ENCODE measurements around the gene CHM.

The CHM gene

DNA sequence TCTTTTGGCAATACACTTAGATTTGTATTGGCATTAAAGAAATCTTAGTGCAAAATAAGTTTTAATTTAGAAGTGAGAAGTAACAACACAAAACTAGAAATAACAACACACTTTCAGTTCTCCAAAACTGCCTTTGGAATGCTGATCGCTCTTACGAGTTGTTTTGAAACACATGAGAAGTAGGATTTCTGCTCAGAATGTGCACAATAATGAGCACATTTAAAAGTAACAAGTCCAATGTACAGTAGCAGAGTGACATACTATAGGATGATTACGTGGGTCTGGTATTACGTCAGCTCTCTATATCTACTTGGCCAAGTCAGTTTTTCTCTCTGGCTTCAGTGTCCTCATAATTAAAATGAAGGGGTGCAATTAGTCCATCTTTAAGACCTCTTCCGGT, 164.8 kb downstream of the CHM start:
- FAIRE-seq (peak; percentile 69), DNase-seq (ENCODE audit: insufficient read length, low spot score) (no peak)
- TF ChIP-seq SPI1 (IDR thresholded peaks at IDR 0.05; ENCODE audit: low read depth, low read length), result 0 out of 2 replicates have a peak, but pooled peaks have one; percentile 14
- no peak for TF ChIP-seq TAF1 (IDR thresholded peaks at IDR 0.05; ENCODE audit: low read depth, low read length)
- TF ChIP-seq POU2F2 (IDR thresholded peaks at IDR 0.05; ENCODE audit: low read depth, low read length), result no peak

DNA sequence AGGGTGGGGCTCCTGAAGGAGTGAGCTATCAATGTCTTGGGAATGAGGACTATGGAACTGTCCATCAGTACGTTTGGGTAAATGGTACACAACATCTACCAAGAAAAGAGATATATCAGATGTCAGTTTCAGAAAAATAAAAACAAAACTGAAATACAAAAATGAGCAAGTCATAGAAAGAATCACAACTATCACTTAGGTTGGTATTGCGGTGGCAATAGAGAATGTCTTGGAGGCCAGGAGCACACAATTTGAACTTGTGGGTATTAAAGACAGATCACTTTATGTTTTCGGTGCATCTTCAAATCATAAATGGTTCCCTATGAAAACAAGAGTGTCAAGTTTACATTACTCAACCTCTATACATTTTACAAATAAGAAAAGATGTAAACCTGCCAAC, 176.8 kb downstream of the CHM start:
- no peak for TF ChIP-seq PAX5 (IDR thresholded peaks at IDR 0.05; ENCODE audit: insufficient read depth, low read length, severe bottlenecking)
- no peak for TF ChIP-seq TAF1 (IDR thresholded peaks at IDR 0.05; ENCODE audit: low read depth, low read length)
- TF ChIP-seq SPI1 (IDR thresholded peaks at IDR 0.05; ENCODE audit: low read depth, low read length), result no peak
- TF ChIP-seq POU2F2 (IDR thresholded peaks at IDR 0.05; ENCODE audit: low read depth, low read length), result no peak
- no peak for TF ChIP-seq POLR2A (IDR thresholded peaks at IDR 0.05; ENCODE audit: low read depth, low read length)
- TF ChIP-seq POLR2AphosphoS5 (IDR thresholded peaks at IDR 0.05; ENCODE audit: low read depth, low read length), result no peak
- no peak for DNase-seq (ENCODE audit: insufficient read length, low spot score)
- FAIRE-seq, result no peak

DNA sequence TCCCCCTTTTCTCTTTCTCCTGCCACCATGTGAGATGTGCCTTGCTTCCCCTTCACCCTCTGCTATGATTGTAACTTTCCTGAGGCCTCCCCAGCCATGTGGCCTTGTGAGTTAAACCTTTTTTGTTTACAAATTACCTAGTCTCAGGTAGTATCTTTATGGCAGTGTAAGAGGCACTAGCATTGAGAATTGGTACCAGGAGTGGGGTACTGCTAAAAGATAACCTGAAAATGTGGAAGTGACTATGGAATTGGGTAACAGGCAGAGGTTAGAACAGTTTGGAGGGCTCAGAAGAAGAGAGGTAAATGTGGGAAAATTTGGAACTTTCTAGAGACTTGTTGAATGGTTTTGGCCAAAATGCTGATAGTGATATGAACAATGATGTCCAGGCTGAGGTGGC, 182.0 kb downstream of the CHM start:
- DNase-seq (ENCODE audit: insufficient read length, low spot score), result no peak
- no peak for FAIRE-seq
- TF ChIP-seq PAX5 (IDR thresholded peaks at IDR 0.05; ENCODE audit: insufficient read depth, low read length, severe bottlenecking), result no peak
- no peak for TF ChIP-seq POLR2AphosphoS5 (IDR thresholded peaks at IDR 0.05; ENCODE audit: low read depth, low read length)
- no peak for TF ChIP-seq POLR2A (IDR thresholded peaks at IDR 0.05; ENCODE audit: low read depth, low read length)
- no peak for TF ChIP-seq POU2F2 (IDR thresholded peaks at IDR 0.05; ENCODE audit: low read depth, low read length)
- TF ChIP-seq TAF1 (IDR thresholded peaks at IDR 0.05; ENCODE audit: low read depth, low read length), result no peak
- no peak for TF ChIP-seq SPI1 (IDR thresholded peaks at IDR 0.05; ENCODE audit: low read depth, low read length)

- DNase-seq (ENCODE audit: insufficient read length, low spot score) (no peak), FAIRE-seq (no peak)
- no peak for TF ChIP-seq POU2F2 (IDR thresholded peaks at IDR 0.05; ENCODE audit: low read depth, low read length)
Measured at GRCh38 chrX:85859426-85859825, 187.9 kb downstream of the CHM start.

DNA sequence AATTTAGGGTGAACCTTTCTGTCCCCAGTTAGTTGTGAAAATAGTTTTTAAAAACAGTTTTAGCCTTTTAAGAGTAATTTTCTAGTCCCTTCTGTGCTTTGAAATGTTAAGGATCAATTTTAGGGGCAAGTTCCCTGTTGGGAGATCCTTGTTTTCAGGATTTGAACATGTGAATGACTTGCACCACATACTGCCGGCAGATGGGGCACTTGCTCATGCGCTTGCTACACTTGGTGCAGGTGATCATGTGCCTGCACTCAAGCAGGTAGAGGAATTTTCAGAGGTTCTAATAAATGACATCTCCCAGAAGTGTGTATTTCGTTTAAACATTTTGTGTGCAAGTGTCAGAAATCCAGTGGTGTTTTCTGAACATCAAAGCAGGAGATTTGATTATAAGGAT, 195.9 kb downstream of the CHM start:
- peak; percentile 94 for FAIRE-seq
- DNase-seq (ENCODE audit: insufficient read length, low spot score), result no peak
- no peak for TF ChIP-seq POLR2A (IDR thresholded peaks at IDR 0.05; ENCODE audit: low read depth, low read length)
- no peak for TF ChIP-seq SPI1 (IDR thresholded peaks at IDR 0.05; ENCODE audit: low read depth, low read length)
- no peak for TF ChIP-seq POU2F2 (IDR thresholded peaks at IDR 0.05; ENCODE audit: low read depth, low read length)
- no peak for TF ChIP-seq TAF1 (IDR thresholded peaks at IDR 0.05; ENCODE audit: low read depth, low read length)
- no peak for TF ChIP-seq POLR2AphosphoS5 (IDR thresholded peaks at IDR 0.05; ENCODE audit: low read depth, low read length)
- TF ChIP-seq PAX5 (IDR thresholded peaks at IDR 0.05; ENCODE audit: insufficient read depth, low read length, severe bottlenecking), result no peak

- DNase-seq (ENCODE audit: insufficient read length, low spot score) (no peak), FAIRE-seq (no peak)
- TF ChIP-seq PAX5 (IDR thresholded peaks at IDR 0.05; ENCODE audit: insufficient read depth, low read length, severe bottlenecking) (no peak), SPI1 (IDR thresholded peaks at IDR 0.05; ENCODE audit: low read depth, low read length) (no peak)
Measured at GRCh38 chrX:85836868-85837267, 210.5 kb downstream of the CHM start.

DNA sequence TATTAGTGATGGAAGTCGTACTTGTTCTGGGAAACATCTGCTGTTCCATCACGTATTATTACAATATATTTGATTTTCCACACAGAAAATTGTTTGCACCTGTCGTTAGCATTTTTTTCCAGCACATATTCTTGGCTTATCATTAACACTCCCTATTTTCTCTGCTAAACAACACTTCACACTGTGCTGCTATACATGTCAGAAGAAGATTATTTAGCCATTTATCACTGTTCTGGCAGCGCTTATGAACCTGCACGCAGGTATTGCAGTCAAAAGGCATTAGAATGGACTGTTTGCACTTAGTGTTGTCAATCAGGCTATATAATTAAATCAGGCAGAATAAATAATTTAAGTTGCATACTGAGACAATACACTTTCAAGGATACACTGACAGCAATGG, 218.6 kb downstream of the CHM start:
- DNase-seq (ENCODE audit: insufficient read length, low spot score), result no peak
- FAIRE-seq, result no peak
- TF ChIP-seq POU2F2 (IDR thresholded peaks at IDR 0.05; ENCODE audit: low read depth, low read length), result no peak
- TF ChIP-seq SPI1 (IDR thresholded peaks at IDR 0.05; ENCODE audit: low read depth, low read length), result no peak
- no peak for TF ChIP-seq PAX5 (IDR thresholded peaks at IDR 0.05; ENCODE audit: insufficient read depth, low read length, severe bottlenecking)
- no peak for TF ChIP-seq TAF1 (IDR thresholded peaks at IDR 0.05; ENCODE audit: low read depth, low read length)
- TF ChIP-seq POLR2A (IDR thresholded peaks at IDR 0.05; ENCODE audit: low read depth, low read length), result no peak
- TF ChIP-seq POLR2AphosphoS5 (IDR thresholded peaks at IDR 0.05; ENCODE audit: low read depth, low read length), result no peak

DNA sequence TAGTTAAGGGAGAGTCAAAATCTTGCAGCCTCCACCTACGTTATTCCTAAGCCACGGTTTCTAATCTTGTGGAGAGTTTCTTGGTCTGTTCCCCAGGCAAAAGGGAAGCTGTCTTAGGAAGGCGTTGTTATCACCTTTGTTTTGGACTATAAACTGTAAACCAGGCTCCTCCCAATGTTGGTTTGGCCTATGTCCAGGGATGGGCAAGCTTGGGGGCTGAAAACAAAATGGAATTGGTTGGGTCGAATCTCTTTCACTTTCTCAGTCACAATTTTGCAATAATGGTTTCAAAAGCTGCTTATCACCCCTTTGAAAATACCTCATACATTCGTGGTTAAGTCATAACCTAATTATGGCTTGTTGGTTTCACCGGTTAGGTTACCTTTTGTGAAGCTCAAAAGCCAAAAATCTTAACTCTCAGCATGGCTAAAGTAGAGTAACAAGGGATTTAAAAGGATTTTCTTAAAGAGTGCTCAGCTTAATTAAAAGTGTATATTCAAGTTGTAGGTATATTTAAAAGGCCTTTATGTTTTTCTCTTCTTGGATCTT, 232.1 kb downstream of the CHM start:
- no peak for DNase-seq (ENCODE audit: insufficient read length, low spot score)
- TF ChIP-seq POU2F2 (IDR thresholded peaks at IDR 0.05; ENCODE audit: low read depth, low read length) (no peak), POLR2A (IDR thresholded peaks at IDR 0.05; ENCODE audit: low read depth, low read length) (no peak), TAF1 (IDR thresholded peaks at IDR 0.05; ENCODE audit: low read depth, low read length) (no peak), PAX5 (IDR thresholded peaks at IDR 0.05; ENCODE audit: insufficient read depth, low read length, severe bottlenecking) (no peak), POLR2AphosphoS5 (IDR thresholded peaks at IDR 0.05; ENCODE audit: low read depth, low read length) (no peak), SPI1 (IDR thresholded peaks at IDR 0.05; ENCODE audit: low read depth, low read length) (no peak)
- peak; percentile 67 for FAIRE-seq

Data from GM12891 (cell line).